HepG2 (cell line): ENCODE results near the gene RAB3C. TPM values are rescaled to one million over a fixed set of nuclear protein-coding genes. Genes with fewer than 3 reads are reported as not detected.

Experiments used
- ATAC-seq: fragments of 200-7000 bp; cut with Tn5 transposase; 3 replicates; pipeline ENCODE4 v1.9.1; 2020; ENCODE audit warnings: mild to moderate bottlenecking, moderate library complexity
- BruUV-seq: library from RNA; stranded (reverse); fragments of 400-500 nt; replicated peaks from 2 replicates; lab custom pipeline; 2021; lab: Mats Ljungman, UMichigan
- CTCF ChIA-PET: fragments of 300-600 bp; formaldehyde crosslinking; extraction: SDS; loops from one replicate; lab custom pipeline; 2021; ENCODE audit warnings: low total read pairs, inconsistent platforms, low intra/inter-chr PET ratio; lab: Yijun Ruan, JAX
- POLR2A ChIA-PET: fragments of 350-600 bp; sonication (Branson Sonifier 250); formaldehyde crosslinking; loops from one replicate; lab custom pipeline; 2020; ENCODE audit warnings: antibody characterized with exemption, inconsistent platforms; lab: Yijun Ruan, JAX
- DNase-seq: peaks from one replicate; pipeline ENCODE4 v3.0.0-alpha.2; 2015; ENCODE audit warnings: low spot score
- FAIRE-seq: peaks from 3 replicates; lab custom pipeline; 2011; peaks lifted over from hg19 to GRCh38; lab: Jason Lieb, UNC
- H2AFZ ChIP-seq: one replicate; pipeline ENCODE4 v1.6.1; 2011; ENCODE audit warnings: low read length, inconsistent platforms
- H3K27ac ChIP-seq: fragments of 300-600 bp; 3 replicates; pipeline ENCODE4 v1.8.0; 2011; ENCODE audit warnings: mixed run types, mild to moderate bottlenecking, mixed read lengths, low read length, inconsistent platforms; ENCODE audit not compliant: insufficient read depth; ENCODE audit errors: extremely low read length
- H3K27me3 ChIP-seq, 2 experiments: fragments of 200-600 bp in 1 of 2; 2 replicates in 1 of 2; 3 replicates in 1 of 2; pipeline versions ENCODE4 v1.6.0 to v1.8.0; 2011; ENCODE audit warnings: low read length in 2 of 2, mild to moderate bottlenecking in 2 of 2, moderate library complexity in 2 of 2, inconsistent platforms in 1 of 2; ENCODE audit not compliant: insufficient read depth in 2 of 2, control insufficient read depth in 1 of 2
- H3K36me3 ChIP-seq, 2 experiments: fragments of 200-600 bp in 1 of 2; replicated peaks in 1 of 2; 2 replicates in 1 of 2; 3 replicates in 1 of 2; pipeline versions ENCODE4 v1.5.1 to v1.8.0; 2011; ENCODE audit warnings: low read length in 2 of 2, inconsistent platforms in 1 of 2; ENCODE audit not compliant: insufficient read depth in 2 of 2, control insufficient read depth in 1 of 2
- H3K4me1 ChIP-seq: 2 replicates; pipeline ENCODE4 v1.5.1; 2012; ENCODE audit warnings: low read length, inconsistent platforms; ENCODE audit not compliant: insufficient read depth
- H3K4me2 ChIP-seq: 2 replicates; pipeline ENCODE4 v1.6.0; 2011; ENCODE audit warnings: low read depth, low read length, inconsistent platforms
- H3K4me3 ChIP-seq, 3 experiments: fragments of 200-600 bp in 1 of 3; sonication (generic), shearing (Covaris generic) in 1 of 3; replicated peaks in 1 of 3; 2 replicates each; pipeline ENCODE4 v1.5.1; 2011 to 2016; ENCODE audit warnings: low read length in 3 of 3, inconsistent platforms in 2 of 3, low read depth in 2 of 3, mild to moderate bottlenecking in 2 of 3, control low read depth in 1 of 3, mixed read lengths in 1 of 3; ENCODE audit not compliant: insufficient read depth in 1 of 3
- H3K79me2 ChIP-seq: one replicate; pipeline ENCODE4 v1.6.1; 2011; ENCODE audit warnings: low read length, inconsistent platforms; ENCODE audit not compliant: insufficient read depth
- H3K9ac ChIP-seq: 2 replicates; pipeline ENCODE4 v1.6.0; 2011; ENCODE audit warnings: mild to moderate bottlenecking, low read depth, low read length, inconsistent platforms; ENCODE audit not compliant: insufficient read depth
- H3K9me3 ChIP-seq: 2 replicates; pipeline ENCODE4 v1.5.1; 2012; ENCODE audit warnings: mild to moderate bottlenecking, low read length
- H4K20me1 ChIP-seq: 2 replicates; pipeline ENCODE4 v1.6.0; 2011; ENCODE audit warnings: inconsistent platforms, mild to moderate bottlenecking, low read length, moderate library complexity; ENCODE audit not compliant: insufficient read depth
- ARHGAP35 ChIP-seq: sonication (generic); formaldehyde crosslinking; IDR thresholded peaks from 2 replicates; pipeline ENCODE4 v1.9.0; 2022; ENCODE audit warnings: mild to moderate bottlenecking, inconsistent platforms, moderate library complexity, missing genetic modification reagents, borderline replicate concordance
- ARNT ChIP-seq: fragments of 450-650 bp; IDR thresholded peaks from 2 replicates; pipeline ENCODE4 v1.6.1; 2017
- CCAR2 ChIP-seq: fragments of 200-400 bp; formaldehyde crosslinking; optimal IDR thresholded peaks from 2 replicates; pipeline ENCODE3; 2018; ENCODE audit warnings: low read depth, mild to moderate bottlenecking, low read length, moderate library complexity
- CHD2 ChIP-seq: IDR thresholded peaks from 2 replicates; pipeline ENCODE4 v1.6.1; 2011; ENCODE audit warnings: low read depth, low read length, improper control_type of control experiment
- DNMT3B ChIP-seq: conservative IDR thresholded peaks from 2 replicates; pipeline ENCODE4 v1.6.1; 2016; ENCODE audit warnings: missing biosample characterization, control low read depth
- HMGXB3 ChIP-seq: sonication (generic); formaldehyde crosslinking; IDR thresholded peaks from 2 replicates; pipeline ENCODE4 v1.4.0; 2020; ENCODE audit warnings: missing genetic modification reagents, borderline replicate concordance
- NCOA2 ChIP-seq: sonication (generic); formaldehyde crosslinking; IDR thresholded peaks from 2 replicates; pipeline ENCODE4 v1.8.0; 2022; ENCODE audit warnings: inconsistent platforms
- PRDM4 ChIP-seq: sonication (generic); formaldehyde crosslinking; IDR thresholded peaks from 2 replicates; pipeline ENCODE4 v1.9.0; 2021; ENCODE audit warnings: missing genetic modification reagents, borderline replicate concordance
- RAD21 ChIP-seq: fragments of 450-650 bp; formaldehyde crosslinking; IDR thresholded peaks from 2 replicates; pipeline ENCODE4 v1.5.0; 2020; ENCODE audit warnings: mild to moderate bottlenecking
- RAD51 ChIP-seq: fragments of 450-650 bp; IDR thresholded peaks from 2 replicates; pipeline ENCODE4 v1.6.1; 2016; ENCODE audit warnings: borderline replicate concordance
- RXRA ChIP-seq: sonication (generic); formaldehyde crosslinking; IDR thresholded peaks from 2 replicates; pipeline ENCODE4 v1.5.1; 2020; ENCODE audit warnings: missing genetic modification reagents
- ZNF136 ChIP-seq: sonication (generic); formaldehyde crosslinking; IDR thresholded peaks from 2 replicates; pipeline ENCODE4 v1.8.1; 2022; ENCODE audit warnings: low read depth, mild to moderate bottlenecking, moderate library complexity, missing genetic modification reagents
- ZNF274 ChIP-seq: sonication (generic); formaldehyde crosslinking; IDR thresholded peaks from 2 replicates; pipeline ENCODE4 v1.5.1; 2020; ENCODE audit warnings: mild to moderate bottlenecking, missing genetic modification reagents
- ZNF496 ChIP-seq: sonication (generic); formaldehyde crosslinking; IDR thresholded peaks from 2 replicates; pipeline ENCODE4 v1.8.1; 2023; ENCODE audit warnings: mild to moderate bottlenecking, moderate library complexity, missing genetic modification reagents; ENCODE audit not compliant: insufficient replicate concordance
- ZNF501 ChIP-seq: sonication (generic); formaldehyde crosslinking; IDR thresholded peaks from 2 replicates; pipeline ENCODE4 v1.5.1; 2020; ENCODE audit warnings: mild to moderate bottlenecking, moderate library complexity, missing genetic modification reagents
- WGBS: methylation state at CpG from one replicate; pipeline ENCODE4 v1.1.6; 2017; ENCODE audit warnings: low lambda C conversion rate; 5-methylcytosine and 5-hydroxymethylcytosine counted together
- in situ Hi-C: cut with HindIII; loops from 2 replicates; pipeline ENCODE4 v1.10.0; 2017; ENCODE audit warnings: low pct_unique_long_range_greater_than_20kb; ENCODE audit not compliant: extremely low pct_ligation_motif_present
- intact Hi-C: fragments of 100-400 bp; cut with micrococcal nuclease; formaldehyde crosslinking; loops from one replicate; pipeline ENCODE4 v1.10.0; 2022; ENCODE audit not compliant: unreplicated experiment
- polyA plus RNA-seq, 8 experiments: library from polyadenylated mRNA; depleted of rRNA in 3 of 8; stranded (reverse) in 7 of 8; unstranded in 1 of 8; fragments of >200 nt; fragmentation: Illumina TruSeq in 4 of 8; extraction: Trizol in 4 of 8; gene quantifications; 2 replicates each; pipeline versions ENCODE4 v1.2.1 to v1.2.3, GENCODE V29; 2011 to 2016; ENCODE audit warnings: low read depth in 4 of 8, missing spikeins in 1 of 8, mixed read lengths in 1 of 8; ENCODE audit not compliant: insufficient read depth in 1 of 8
- total RNA-seq, 5 experiments: library from RNA; depleted of rRNA; stranded (reverse); fragments of >200 nt; fragmentation: Illumina TruSeq; extraction: Trizol; gene quantifications; 2 replicates each; pipeline ENCODE4 v1.2.3, GENCODE V29; 2016; ENCODE audit warnings: low read depth in 1 of 5

RAB3C gene
- total and polyA plus RNA-seq, 2 of the 13 experiments (the other 11 are each of a cell fraction or from before 2014, with no cell fraction given) = not detected

GRCh38 chr5:58736214-58736613 lies 153.3 kb downstream of the RAB3C start:
- no peak overlapping the region for H3K4me3 ChIP-seq
- intact Hi-C loops (no loop called here), in situ Hi-C loops (no loop called here)
- no peaks in the 10 kb centered on the region for H4K20me1 ChIP-seq
- FAIRE-seq (no peak), DNase-seq (no peak), ATAC-seq (no peak)
- CTCF ChIA-PET = no interaction called here
- no peaks in the 10 kb centered on the region for H3K27me3 ChIP-seq
- H3K4me1 ChIP-seq = peaks cover 37% of the 10 kb centered on the region
- no peak overlapping the region for H3K4me2 ChIP-seq
- WGBS = 69% methylated on average over 5 of the region's 5 CpGs
- no peaks in the 10 kb centered on the region for H3K9me3 ChIP-seq
- no TSS peak for BruUV-seq
- H3K9ac ChIP-seq = no peak overlapping the region
- POLR2A ChIA-PET = no interaction called here
- no peak overlapping the region for H2AFZ ChIP-seq
- TF ChIP-seq PRDM4 (CRISPR knock-in tag) (no peak), CCAR2 (no peak), RXRA (CRISPR knock-in tag) (no peak), CHD2 (no peak), RAD21 (no peak), ARHGAP35 (no peak), HMGXB3 (CRISPR knock-in tag) (no peak), ZNF496 (CRISPR knock-in tag) (no peak), ZNF274 (CRISPR knock-in tag) (no peak), ZNF136 (CRISPR knock-in tag) (no peak), NCOA2 (CRISPR knock-in tag) (no peak), RAD51 (no peak), ZNF501 (no peak), DNMT3B (CRISPR knock-in tag) (no peak), ARNT (no peak)
- no peaks in the 10 kb centered on the region for H3K79me2 ChIP-seq
- no peaks in the 10 kb centered on the region for H3K36me3 ChIP-seq
- H3K27ac ChIP-seq = no peak overlapping the region
